Measurements from ENCODE around the gene ANKLE2.

The ANKLE2 gene

DNA sequence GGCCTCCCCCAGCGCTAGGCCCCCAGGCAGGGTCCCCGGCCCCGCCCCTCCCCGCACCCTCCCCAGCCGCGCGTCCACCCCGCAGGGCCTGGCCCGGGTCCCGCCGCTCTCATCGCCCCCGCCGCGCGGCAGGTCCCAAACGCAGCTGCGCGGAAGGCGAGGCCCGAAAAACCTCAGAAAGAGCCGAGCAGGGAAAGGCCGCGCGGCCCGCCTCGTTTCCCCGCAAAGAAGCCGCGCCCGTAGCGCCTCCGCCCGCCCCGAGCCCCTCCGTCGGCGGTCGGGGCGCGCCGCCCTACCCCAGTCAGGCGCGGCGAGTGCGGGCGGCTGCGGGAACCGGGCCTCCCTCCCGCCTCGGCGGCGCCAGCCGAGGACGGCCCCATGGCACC lies 74.8 kb downstream of the ANKLE2 start:
- peak; percentile 10 for DNase-seq

DNA sequence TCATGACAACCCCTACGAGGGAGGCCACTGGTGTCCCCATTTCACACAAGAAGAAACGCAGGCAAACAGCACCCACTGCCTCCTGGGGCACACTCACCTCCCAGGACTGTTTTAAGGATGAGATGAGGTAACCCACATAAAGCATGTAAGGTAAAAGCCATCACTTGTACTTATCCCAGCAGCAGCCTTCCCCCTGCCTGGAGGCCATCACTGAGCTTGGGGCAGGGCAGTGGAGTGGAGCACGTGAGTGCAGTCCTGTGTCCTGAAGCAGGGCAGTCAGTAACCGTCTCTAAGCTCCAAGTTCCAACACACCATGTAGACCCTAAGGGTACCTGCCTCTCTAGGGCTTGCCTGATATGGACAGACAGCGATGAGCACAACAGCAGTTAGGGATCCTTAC lies 76.2 kb downstream of the ANKLE2 start:
- DNase-seq, result no peak

DNA sequence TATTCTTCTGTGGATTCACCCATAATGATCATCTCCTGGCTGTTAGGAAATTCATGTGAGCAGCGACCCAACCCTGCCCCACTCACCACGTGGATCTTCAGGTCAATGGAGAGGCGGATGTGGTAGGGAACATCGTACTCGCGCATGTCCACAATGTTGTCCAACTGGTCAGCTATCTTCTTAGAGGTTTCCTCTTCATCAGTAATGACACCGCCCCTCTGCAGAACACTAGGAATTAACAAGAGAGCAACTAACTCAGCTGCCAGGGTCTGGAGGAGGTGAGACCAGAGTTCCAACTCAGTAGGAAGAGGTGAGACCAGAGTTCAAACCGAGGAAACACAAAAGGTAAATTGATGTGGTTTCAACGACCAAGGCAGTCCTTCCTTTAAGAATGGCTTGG lies 84.1 kb downstream of the ANKLE2 start:
- no peak for DNase-seq

DNA sequence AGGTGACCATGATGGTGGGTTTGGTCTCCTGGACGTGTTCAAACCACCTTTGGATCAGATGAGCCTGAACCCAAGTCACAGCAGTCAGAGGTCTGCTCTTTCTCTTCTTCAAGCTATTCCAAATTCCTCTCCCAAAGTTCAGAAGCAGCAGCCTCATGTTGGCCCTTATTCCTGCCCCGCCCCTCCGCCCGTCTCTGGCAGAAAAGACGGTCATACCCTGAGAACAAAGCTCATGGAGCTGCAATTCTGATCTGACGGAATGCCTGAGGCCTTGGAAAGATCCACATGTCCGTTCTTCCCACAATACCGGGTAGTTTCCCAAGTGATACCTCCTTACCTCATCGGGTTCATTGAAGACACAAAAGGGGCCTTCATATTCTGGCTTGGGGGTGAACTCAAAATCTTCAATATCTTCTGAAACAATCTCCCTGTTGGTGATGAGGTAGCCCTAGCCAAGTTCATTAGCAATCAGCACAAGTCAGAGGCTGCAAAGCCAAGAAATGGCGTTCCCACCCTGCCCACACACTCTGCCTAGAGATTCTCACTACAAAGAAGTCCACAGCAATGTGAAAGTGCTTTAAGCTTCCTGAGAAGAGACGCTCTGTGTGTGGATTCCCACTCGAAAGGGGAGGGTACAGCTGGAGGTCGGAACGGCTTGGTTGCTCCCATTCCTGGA lies 85.7 kb downstream of the ANKLE2 start:
- DNase-seq, result no peak
